G401 (cell line): ENCODE measurements around the gene TMEM132D. TPM values are rescaled to one million over a fixed set of nuclear protein-coding genes. Genes with fewer than 3 reads are reported as not detected.

Source experiments
- DNase-seq: peaks from one replicate; pipeline ENCODE4 v3.0.0-alpha.2; 2015; ENCODE audit warnings: low spot score
- in situ Hi-C: cut with HindIII; loops from 2 replicates; pipeline ENCODE4 v1.10.0; 2016; ENCODE audit warnings: low sequenced_read_pairs, mixed read lengths
- total RNA-seq: library from RNA; depleted of rRNA; stranded (reverse); fragments of >200 nt; shearing (Covaris generic); gene quantifications from 2 replicates; pipeline ENCODE4 v1.2.3, GENCODE V29; 2014

Gene TMEM132D
- total RNA-seq, 1 experiment from 2014 or later = not detected

- DNase-seq = no peak
- in situ Hi-C loops = no loop called here
These were observed 564.5 kb downstream of the TMEM132D start for GRCh38 chr12:129339336-129339735.

GRCh38 chr12:129337413-129337812 lies 566.4 kb downstream of the TMEM132D start:
- DNase-seq = no peak
- in situ Hi-C loops = no loop called here

GRCh38 chr12:129335773-129336172 lies 568.1 kb downstream of the TMEM132D start:
- no peak for DNase-seq
- in situ Hi-C loops = no loop called here

- in situ Hi-C loops = no loop called here
- no peak for DNase-seq
These were observed 571.5 kb downstream of the TMEM132D start for GRCh38 chr12:129332286-129332685.

- DNase-seq = no peak
- in situ Hi-C loops = no loop called here
These were observed 572.3 kb downstream of the TMEM132D start for GRCh38 chr12:129331356-129332085.

- no peak for DNase-seq
- in situ Hi-C loops = no loop called here
These were observed 575.6 kb downstream of the TMEM132D start for GRCh38 chr12:129328235-129328634.

- DNase-seq = no peak
- in situ Hi-C loops = no loop called here
These were observed 578.3 kb downstream of the TMEM132D start for GRCh38 chr12:129325566-129325965.

GRCh38 chr12:129312048-129312447 lies 591.8 kb downstream of the TMEM132D start:
- in situ Hi-C loops = no loop called here
- DNase-seq = no peak

- in situ Hi-C loops = no loop called here
- no peak for DNase-seq
These were observed 593.5 kb downstream of the TMEM132D start for GRCh38 chr12:129310346-129310745.

- DNase-seq = no peak
- in situ Hi-C loops = no loop called here
These were observed 598.0 kb downstream of the TMEM132D start for GRCh38 chr12:129305851-129306250.

GRCh38 chr12:129304529-129304928 lies 599.3 kb downstream of the TMEM132D start:
- no peak for DNase-seq
- in situ Hi-C loops = no loop called here

GRCh38 chr12:129300011-129300410 lies 603.8 kb downstream of the TMEM132D start:
- in situ Hi-C loops = no loop called here
- no peak for DNase-seq

GRCh38 chr12:129298921-129299320 lies 604.9 kb downstream of the TMEM132D start:
- in situ Hi-C loops = no loop called here
- DNase-seq = no peak

- DNase-seq = no peak
- in situ Hi-C loops = no loop called here
These were observed 607.2 kb downstream of the TMEM132D start for GRCh38 chr12:129296671-129297070.

GRCh38 chr12:129294868-129295267 lies 609.0 kb downstream of the TMEM132D start:
- in situ Hi-C loops = no loop called here
- DNase-seq = no peak

GRCh38 chr12:129279771-129280170 lies 624.1 kb downstream of the TMEM132D start:
- no peak for DNase-seq
- in situ Hi-C loops = no loop called here

GRCh38 chr12:129276361-129277060 lies 627.3 kb downstream of the TMEM132D start:
- in situ Hi-C loops = no loop called here
- DNase-seq = no peak

GRCh38 chr12:129269756-129270495 lies 633.9 kb downstream of the TMEM132D start:
- in situ Hi-C loops = no loop called here
- no peak for DNase-seq

- no peak for DNase-seq
- in situ Hi-C loops = no loop called here
These were observed 645.0 kb downstream of the TMEM132D start for GRCh38 chr12:129258781-129259318.

- in situ Hi-C loops = no loop called here
These were observed 646.3 kb downstream of the TMEM132D start for GRCh38 chr12:129257524-129257923.

More at GRCh38 chr12:129257524-129257923, 646.3 kb downstream of the TMEM132D start:
- no peak for DNase-seq
